HG03045 (cell line): ENCODE results near the gene PTPRZ1.

Experiments
- ATAC-seq: cut with Tn5 transposase; IDR thresholded peaks from one replicate; pipeline ENCODE4 v1.9.1; 2021; ENCODE audit warnings: mild to moderate bottlenecking, moderate library complexity; ENCODE audit not compliant: unreplicated experiment

PTPRZ1 gene

GRCh38 chr7:122040147-122040546 lies 167.2 kb downstream of the PTPRZ1 start:
- ATAC-seq = no peak

DNA sequence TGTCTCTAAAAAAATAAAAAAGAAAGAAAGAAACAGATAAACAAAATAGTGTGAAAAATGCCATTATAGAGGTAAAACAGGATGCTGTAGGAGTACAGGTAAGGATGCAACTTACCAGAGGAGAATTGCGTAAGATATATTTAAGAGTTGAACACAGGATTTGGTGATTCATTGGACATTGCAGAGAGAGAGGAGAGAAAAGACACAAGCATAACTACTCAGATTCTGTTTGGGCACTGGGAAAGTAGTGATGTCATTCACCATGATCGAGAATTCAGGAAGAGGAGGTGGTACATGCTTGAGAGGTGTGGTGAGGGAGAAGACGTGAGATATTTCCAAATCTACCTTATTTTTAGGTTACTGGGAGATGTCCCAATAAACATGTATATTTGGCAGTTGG lies 173.4 kb downstream of the PTPRZ1 start:
- no peak for ATAC-seq

GRCh38 chr7:122054393-122054792 lies 181.4 kb downstream of the PTPRZ1 start:
- ATAC-seq = no peak

GRCh38 chr7:122055073-122055472 lies 182.1 kb downstream of the PTPRZ1 start:
- ATAC-seq = no peak

- ATAC-seq = no peak
These were observed 184.0 kb downstream of the PTPRZ1 start for GRCh38 chr7:122056977-122057376.

DNA sequence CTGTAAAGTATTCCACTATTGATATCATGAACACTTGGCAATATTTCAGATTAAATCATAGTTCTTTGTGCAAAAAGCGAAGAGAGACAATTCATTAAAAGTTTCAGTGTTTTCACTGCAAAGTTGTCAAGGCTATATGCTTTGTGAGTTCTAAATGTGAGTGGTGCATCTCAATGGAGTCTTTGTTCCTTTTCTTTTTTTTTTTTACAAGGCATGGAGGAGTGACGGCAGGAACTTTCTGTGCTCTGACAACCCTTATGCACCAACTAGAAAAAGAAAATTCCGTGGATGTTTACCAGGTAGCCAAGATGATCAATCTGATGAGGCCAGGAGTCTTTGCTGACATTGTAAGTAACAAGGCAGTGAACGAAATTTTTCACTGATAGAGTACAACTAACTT lies 186.6 kb downstream of the PTPRZ1 start:
- no peak for ATAC-seq

DNA sequence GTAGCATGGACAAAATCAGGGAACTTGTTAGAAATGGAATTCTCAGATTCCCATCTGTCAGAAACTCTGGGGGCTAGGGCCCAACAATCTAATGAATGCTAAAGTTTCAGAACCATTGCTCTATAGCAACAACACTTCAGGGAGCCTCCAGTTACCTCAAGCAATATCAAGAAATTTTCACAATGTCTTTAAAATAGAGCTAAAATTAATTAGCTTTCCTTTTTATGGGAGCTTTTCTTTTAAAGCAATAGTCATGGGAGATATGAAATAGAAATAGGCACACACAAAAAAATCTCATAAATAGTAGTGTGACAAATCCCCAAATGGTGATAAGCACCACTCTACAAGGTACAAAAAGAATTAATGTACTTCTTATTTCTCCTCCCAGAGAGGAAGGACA lies 190.2 kb downstream of the PTPRZ1 start:
- ATAC-seq = no peak

- no peak for ATAC-seq
These were observed 192.0 kb downstream of the PTPRZ1 start for GRCh38 chr7:122064971-122065370.

DNA sequence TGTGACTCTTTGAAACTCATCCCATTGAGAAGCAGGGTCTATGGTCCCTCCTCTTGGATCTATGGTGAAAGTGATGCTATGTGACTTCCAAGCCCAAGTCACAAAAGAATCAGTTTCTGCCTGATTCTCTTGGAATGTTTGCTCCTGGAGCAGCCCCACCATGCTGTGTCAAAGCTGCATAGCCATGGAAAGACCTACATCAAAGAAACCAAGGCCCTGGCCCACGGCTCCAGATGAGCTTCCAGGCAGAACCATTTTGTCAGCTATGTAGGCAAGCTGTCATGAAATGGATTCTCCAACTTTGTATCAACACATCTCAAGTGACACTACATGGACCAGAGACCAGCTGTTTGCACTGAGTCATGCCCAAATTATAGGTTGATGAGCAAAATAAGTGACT lies 194.1 kb downstream of the PTPRZ1 start:
- no peak for ATAC-seq

- no peak for ATAC-seq
These were observed 195.1 kb downstream of the PTPRZ1 start for GRCh38 chr7:122068046-122068445.

DNA sequence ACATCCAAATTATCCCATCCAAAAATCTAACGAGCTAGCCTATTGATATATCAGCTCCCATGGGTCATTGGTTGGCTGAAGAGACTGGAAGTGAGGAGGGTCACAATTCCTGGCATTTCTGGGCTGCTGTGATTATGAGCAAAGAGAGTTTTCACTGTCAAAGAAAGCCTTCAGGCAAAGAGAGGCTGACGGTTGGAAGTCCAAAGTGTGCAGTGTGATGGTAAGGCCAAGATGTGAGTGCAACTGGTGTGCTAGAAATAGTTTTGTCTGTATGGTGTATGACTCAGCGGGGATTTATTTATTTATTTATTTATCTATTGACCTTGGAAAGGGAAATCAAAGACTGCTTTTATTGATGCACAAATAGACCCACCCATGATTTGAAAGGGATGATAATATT lies 196.0 kb downstream of the PTPRZ1 start:
- ATAC-seq = no peak

GRCh38 chr7:122070062-122070461 lies 197.1 kb downstream of the PTPRZ1 start:
- ATAC-seq = no peak

DNA sequence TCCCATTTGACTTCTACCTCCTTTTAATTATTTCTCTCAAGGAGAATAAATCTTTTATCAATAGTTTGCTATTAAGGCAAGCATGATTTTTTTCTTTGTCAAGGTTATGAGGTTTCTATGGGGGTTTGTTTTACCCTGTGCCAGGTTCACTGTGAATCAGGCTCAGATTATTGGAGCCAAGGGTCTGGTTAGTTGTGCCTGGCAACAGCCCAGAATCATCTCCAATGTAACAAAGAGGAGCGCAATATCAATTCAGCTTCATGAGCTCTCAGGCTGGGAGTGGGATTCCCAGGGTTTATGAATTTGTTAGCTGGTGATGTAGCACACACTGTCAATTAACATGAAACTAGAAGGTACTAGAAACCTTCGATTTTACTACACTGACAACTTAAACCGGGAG lies 197.9 kb downstream of the PTPRZ1 start:
- ATAC-seq = no peak

- no peak for ATAC-seq
These were observed 199.3 kb downstream of the PTPRZ1 start for GRCh38 chr7:122072272-122072671.

GRCh38 chr7:122072924-122073599 lies 200.1 kb downstream of the PTPRZ1 start:
- ATAC-seq = no peak

DNA sequence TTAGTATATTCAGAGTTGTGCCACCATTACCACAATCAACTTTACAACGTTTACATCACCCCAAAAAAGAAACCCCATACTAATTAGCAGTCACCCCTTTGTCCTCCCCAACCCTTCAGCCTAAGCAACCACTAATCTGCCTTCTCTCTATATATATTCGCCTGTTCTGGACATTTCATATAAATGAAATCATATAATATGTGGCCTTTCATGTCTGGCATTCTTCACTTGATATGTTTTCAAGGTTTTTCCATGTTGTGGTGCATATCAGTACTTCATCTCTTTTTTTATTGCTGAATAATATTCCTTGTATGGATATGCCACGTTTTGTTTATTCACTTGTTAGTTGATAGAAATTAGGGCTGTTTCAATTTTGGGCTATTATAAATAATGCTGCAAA lies 200.7 kb downstream of the PTPRZ1 start:
- ATAC-seq = no peak

GRCh38 chr7:122082160-122082559 lies 209.2 kb downstream of the PTPRZ1 start:
- ATAC-seq = no peak

DNA sequence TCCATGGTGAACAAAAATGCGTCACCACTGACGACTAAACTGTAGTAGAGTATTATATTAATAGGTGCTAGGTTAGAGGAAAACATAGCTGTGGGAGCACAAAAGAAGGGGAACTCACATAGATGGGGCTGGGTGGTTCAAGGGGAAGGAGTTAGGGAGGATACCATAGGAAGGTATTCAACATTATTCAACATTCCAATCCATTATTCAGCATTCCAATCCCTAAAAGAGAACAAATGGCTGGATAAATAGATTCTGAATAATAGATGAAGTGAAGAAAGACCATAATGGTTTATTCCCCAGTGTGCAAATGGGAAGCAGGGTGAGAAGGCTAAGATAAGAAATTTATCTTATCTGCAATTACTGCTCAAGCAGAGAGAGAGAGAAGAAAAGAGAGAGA lies 209.7 kb downstream of the PTPRZ1 start:
- ATAC-seq = no peak

- peak; percentile 92 for ATAC-seq
These were observed 220.2 kb downstream of the PTPRZ1 start for GRCh38 chr7:122092964-122093797.

DNA sequence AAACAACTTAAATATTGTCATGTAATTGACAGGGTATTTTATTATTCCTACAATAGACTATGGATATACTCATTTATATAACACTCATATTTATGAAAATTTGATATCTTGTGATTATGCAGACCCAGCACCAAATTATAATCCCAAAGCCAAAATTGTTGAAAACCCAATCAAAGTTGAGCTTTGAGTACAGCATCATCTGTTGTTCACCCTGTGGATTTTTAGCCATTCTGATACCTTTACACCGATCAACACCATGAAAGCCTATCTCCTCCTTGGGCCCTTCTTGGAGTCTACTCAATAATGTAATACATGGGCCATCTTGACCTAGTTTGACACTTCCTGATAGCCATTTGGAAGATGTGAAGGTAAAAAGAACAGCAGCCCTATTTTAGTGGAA lies 221.6 kb downstream of the PTPRZ1 start:
- ATAC-seq = no peak

- ATAC-seq = no peak
These were observed 222.7 kb downstream of the PTPRZ1 start for GRCh38 chr7:122095642-122096041.

DNA sequence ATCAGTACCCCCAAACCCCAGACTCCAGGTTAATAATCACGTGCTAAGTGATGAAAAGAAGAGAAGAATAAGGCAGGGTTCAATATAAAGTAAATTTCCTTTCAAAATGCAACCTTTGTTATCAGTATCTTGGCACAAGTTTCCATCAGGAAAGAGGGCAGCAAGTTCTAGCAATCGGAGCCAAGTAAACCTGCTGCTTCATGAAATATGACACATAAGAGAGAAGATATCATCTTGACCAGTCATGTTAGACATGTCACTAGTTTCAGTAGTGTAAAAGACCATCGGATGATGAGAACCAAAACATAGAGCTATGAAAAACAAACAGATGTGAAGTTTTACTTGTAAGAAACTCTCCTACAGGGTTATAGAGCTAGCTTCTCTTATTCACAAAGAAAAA lies 227.1 kb downstream of the PTPRZ1 start:
- no peak for ATAC-seq
